ENCODE measurements around the gene GALNT9.

The GALNT9 gene

GRCh38 chr12:132344181-132344580 lies 14.8 kb upstream of the GALNT9 start:
- DNase-seq, result no peak

- no peak for DNase-seq
These were observed 14.1 kb upstream of the GALNT9 start for GRCh38 chr12:132343294-132344004.

- DNase-seq, result no peak
These were observed 13.2 kb upstream of the GALNT9 start for GRCh38 chr12:132342251-132343227.

DNA sequence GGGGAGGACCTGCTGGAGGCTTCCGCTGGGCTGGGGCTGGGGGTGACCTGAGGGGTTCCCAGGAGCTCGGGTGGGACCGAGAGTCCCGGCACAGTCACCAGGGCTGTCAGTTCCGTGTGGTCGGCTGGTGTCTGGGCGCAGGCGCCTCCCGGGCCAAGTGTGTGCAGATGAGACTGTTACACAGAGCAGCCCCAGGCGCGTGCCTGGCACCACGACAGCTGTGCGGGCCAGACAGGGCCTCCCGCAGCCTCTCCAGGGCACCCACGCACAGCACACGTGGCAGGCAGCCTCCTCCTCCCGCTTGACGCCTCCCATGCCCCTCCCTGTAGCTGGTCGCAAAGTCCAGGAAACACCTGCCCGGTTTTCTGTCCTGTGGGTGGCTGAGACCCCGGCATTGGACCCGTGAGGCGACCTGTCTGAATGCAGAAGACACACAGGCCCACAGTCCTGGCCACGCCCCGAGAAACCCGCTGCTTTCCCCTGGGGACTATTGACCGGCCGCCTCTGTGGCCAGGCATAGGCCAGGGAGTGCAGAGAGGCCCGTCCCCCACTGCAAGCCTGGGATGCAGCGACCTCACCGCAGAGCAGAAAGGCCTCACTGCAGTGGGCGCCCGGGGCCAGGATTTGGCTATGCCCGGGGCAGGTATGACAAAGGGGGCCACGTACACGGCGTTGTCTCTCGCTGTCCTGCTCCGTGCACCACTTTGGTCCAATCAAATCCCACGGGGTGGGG lies 12.1 kb upstream of the GALNT9 start:
- DNase-seq, result no peak

GRCh38 chr12:132340266-132341035 lies 11.1 kb upstream of the GALNT9 start:
- no peak for DNase-seq

- DNase-seq, result no peak
These were observed 10.5 kb upstream of the GALNT9 start for GRCh38 chr12:132339856-132340255.

DNA sequence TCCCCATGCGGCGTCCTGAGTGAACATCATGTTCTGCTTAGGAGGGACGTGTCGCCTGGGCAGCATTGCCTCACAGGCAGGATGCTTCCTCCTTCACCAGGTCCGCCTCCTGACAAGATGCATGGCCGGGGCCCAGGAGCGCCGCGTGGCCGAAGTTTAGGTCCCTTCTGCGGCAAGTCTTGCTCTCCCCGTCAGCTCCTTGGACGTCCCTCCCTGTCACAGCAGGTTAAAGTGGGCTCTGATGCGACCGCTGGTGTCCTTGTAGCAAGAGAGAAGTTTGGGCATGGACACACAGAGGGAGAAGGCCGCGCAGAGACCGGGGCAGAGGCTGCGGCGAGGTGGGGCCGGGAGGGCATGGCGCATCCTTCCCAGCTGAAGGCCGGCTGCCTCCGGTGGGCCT lies 9.4 kb upstream of the GALNT9 start:
- no peak for DNase-seq

- no peak for DNase-seq
These were observed 8.9 kb upstream of the GALNT9 start for GRCh38 chr12:132338311-132338710.

DNA sequence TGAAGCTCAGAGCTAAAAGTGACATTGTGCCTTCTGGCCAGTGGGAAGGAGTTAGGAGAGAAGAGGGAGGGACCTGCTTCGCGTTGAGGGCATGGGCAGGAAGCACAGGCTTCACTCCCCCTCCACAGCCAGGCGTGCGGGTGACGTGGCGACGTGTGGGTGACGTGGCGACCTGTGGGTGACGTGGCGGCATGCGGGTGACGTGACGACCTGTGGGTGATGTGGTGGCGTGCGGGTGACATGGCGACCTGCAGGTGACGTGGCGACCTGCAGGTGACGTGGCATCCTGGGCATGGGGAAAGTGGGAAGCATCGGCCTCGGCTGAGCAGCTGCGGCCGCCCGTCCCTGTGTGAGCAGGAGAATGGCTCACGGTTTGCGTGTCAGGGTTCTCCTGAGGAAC lies 8.2 kb upstream of the GALNT9 start:
- no peak for DNase-seq

GRCh38 chr12:132336451-132337413 lies 7.3 kb upstream of the GALNT9 start:
- DNase-seq, result no peak

GRCh38 chr12:132335179-132335756 lies 5.9 kb upstream of the GALNT9 start:
- no peak for DNase-seq

GRCh38 chr12:132333766-132334165 lies 4.4 kb upstream of the GALNT9 start:
- no peak for DNase-seq

DNA sequence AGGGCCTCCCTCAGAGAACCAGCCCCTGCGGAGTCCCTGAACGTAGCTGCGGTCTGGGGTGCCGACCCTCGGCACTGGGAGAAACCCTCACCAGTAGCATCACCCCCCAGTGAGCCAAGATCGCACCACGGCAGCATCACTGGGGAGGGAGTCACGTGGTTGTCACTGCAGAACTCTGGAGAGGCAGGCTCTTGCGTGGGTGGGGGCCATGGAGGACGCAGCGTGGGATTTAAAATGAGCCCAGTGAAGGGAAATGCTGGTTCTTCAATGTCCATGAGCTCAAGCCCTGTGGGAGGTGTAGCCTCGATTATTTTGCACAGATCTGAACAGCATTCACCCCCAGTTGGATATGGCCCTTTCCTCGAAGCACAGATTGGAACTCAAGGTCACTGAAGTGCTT lies 3.9 kb upstream of the GALNT9 start:
- no peak for DNase-seq

- no peak for DNase-seq
These were observed 1.1 kb upstream of the GALNT9 start for GRCh38 chr12:132330549-132330881.

- DNase-seq, result no peak
These were observed 545 bp upstream of the GALNT9 start for GRCh38 chr12:132329720-132330548.

DNA sequence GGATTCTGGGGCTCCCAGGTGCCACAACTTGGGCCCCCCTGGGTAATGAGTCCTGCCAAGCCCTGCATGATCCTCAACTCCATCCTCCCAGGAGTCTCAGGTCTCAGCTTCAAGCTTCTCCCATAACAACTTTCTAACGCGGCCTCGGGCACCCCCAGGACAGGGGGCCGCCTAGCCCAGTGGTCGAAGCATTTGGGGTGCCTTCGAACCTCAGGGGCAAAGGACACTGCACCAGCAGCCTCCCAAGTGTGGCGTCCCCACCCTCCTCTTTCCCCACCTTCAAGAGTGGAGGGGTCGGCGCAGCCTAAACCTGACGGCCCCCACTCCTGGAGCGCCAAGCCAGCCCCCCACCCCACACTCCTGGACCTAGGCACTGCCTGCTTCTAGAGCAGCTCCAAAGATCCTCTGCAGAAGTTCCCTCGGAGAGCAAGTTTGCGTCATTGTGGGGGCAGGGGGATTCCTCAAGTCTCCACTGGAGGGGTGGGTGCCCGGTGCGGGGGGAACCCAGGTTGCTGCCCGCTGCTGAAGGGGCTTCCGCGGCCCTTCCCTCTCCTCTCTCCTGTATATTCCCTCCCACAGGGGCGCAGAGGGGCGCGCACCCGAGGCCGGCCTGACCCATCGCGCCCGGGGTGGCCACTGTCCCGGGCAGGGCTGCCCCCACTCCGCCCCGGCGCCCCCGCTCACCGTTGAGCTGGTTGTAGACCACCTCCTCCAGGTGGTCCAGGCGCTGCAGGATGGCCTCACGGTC lies 933 bp downstream of the GALNT9 start:
- DNase-seq, result no peak

- DNase-seq, result peak; percentile 57
These were observed 1.8 kb downstream of the GALNT9 start for GRCh38 chr12:132327336-132328171.

GRCh38 chr12:132326646-132327045 lies 2.7 kb downstream of the GALNT9 start:
- DNase-seq, result no peak
